GM12801 (cell line): ENCODE measurements around the gene RAC2.

ENCODE experiments used
- CTCF ChIP-seq: IDR thresholded peaks from one replicate; pipeline ENCODE4 v1.5.1; 2011; ENCODE audit warnings: control low read depth; ENCODE audit not compliant: insufficient read length; ENCODE audit errors: extremely low read depth

RAC2 gene

GRCh38 chr22:37186228-37186996 is 57.7 kb downstream of the RAC2 start:
- TF ChIP-seq CTCF = no peak

- TF ChIP-seq CTCF = no peak
These were observed 58.3 kb downstream of the RAC2 start for GRCh38 chr22:37185646-37186227.

GRCh38 chr22:37184816-37185541 is 59.1 kb downstream of the RAC2 start:
- TF ChIP-seq CTCF = no peak

- TF ChIP-seq CTCF = no peak
These were observed 59.7 kb downstream of the RAC2 start for GRCh38 chr22:37184380-37184755.

- no peak for TF ChIP-seq CTCF
These were observed 60.4 kb downstream of the RAC2 start for GRCh38 chr22:37183432-37184379.

GRCh38 chr22:37182949-37183245 is 61.2 kb downstream of the RAC2 start:
- TF ChIP-seq CTCF = no peak
